ENCODE data around the gene DNMT3A.
A peak's percentile ranks its signal among the peaks of the same experiment; 100 is the strongest.

Gene DNMT3A

DNA sequence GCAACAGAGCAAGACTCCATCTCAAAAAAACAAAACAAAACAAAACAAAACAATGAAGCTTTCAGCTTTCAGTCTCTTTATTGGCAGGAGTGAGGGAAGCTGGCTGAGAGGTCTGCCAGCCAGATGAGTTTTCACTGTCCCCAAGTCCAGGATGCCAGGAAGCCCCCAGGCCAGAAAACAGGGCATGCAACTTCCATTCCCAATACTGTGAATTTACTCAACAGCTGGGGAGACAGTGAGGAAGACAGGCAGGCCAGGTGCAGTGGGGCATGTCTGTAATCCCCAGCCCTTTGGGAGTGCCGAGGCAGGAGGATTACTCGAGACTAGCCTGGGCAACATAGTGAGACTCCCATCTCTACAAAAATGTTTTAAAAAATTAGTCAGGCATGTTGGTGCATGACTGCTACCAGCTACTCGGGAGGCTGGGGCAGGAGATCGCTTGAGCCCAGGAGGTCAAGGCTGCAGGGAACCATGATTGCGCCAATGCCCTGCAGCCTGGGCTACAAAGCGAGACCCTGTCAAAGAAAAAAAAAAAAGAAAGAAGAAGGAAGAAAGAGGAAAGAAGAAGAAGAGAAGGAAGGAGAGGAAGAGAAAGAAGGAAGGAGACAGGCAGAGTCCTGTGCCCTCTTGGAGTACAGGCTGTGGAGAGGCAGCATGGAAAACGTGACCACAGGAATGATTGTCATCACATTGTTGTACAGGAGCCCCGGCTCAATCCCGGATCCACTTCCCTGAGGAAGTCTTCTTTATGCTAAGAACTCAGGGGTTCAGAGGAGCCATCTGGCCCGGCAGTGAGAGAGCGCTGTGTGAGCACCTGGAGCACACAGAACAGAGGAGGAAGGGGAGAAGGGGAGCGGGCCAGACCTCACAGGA is 144.2 kb downstream of the DNMT3A start:
- DNase-seq, result peak in 1 of 2 donors; percentile 18

- no peak for DNase-seq
Measured at GRCh38 chr2:25194576-25195122, 147.1 kb downstream of the DNMT3A start.

GRCh38 chr2:25190536-25190935 is 151.2 kb downstream of the DNMT3A start:
- no peak for DNase-seq

DNA sequence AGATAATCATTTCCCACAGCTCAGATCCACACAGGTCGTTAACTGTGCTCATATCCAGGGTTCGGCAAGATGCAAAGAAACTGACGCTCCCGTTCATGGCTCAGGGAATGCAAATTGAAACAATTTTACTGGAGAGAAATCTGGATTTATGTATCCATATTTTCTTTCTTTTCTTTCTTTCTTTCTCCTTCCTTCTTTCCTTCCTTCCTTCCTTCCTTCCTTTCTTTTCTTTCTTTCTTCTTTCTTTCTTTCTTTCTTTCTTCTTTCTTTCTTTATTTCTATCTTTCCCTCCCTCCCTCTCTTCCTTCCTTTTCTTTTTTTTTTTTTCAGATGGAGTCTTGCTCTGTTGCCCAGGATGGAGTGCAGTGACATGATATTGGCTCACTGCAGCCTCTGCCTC is 153.3 kb downstream of the DNMT3A start:
- no peak for DNase-seq

DNA sequence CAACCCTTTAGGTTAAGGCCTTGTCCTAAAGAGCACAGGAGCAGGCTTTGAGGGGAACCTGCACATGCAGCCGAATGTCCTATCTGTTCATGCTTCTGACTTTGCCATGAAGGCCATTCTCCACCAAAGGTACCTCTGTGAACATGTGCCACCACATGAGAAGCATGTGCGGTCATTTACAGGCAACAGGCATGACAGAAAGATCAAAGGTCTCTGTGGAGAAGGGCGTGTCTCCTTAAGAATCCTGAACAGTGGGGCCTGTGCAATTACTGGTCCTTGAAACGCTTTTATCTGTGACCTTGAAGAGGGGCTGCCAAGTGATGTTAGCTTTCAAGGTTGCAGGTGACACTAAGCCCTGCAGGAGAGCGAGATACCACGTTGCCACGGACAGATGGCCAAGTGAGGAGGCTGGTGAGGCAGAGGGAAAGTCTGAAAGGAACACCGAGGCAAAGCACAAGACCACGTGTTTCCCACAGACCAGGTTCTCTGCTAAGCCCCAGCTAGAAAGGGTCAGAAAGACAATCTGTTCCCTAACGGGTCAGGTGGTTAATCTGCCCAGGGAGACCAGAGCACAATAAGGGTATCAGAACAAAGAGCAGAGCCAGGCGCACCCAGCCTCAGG is 153.9 kb downstream of the DNMT3A start:
- DNase-seq, result no peak

- DNase-seq, result no peak
Measured at GRCh38 chr2:25184254-25184653, 157.5 kb downstream of the DNMT3A start.

DNA sequence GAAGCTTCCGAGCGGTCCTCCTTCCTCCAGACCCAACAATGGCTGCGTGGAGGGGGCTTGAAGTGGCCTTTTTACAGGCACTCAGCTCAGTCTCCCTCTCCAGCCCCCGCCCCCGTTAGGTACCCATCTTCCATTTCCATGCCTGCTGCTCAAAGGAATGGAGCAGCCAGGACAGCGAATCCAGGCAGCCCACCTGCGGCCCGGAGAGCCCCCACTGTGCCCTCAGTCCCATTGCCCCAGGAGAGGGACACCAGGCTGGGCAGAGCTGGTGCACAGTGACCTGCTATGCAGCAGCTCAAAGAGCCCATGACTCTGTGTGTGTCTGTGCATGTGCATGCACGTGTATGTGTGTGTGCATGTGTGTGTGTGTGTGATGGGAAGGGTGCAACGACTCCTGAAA is 162.7 kb downstream of the DNMT3A start:
- no peak for DNase-seq

Data from hippocampal formation (tissue), 2 donors.